Activated T-cell treated with anti-CD3 and anti-CD28 coated beads for 4 hours (primary cell): ENCODE measurements around the gene RPTOR.

Experiments
- DNase-seq: peaks from one replicate; pipeline ENCODE4 v3.0.0-alpha.2; 2020

The RPTOR gene

GRCh38 chr17:80941743-80942422 lies 397.2 kb downstream of the RPTOR start:
- no peak for DNase-seq

- DNase-seq: no peak
Observed at GRCh38 chr17:80942423-80943345, 398.0 kb downstream of the RPTOR start.

- DNase-seq: no peak
Observed at GRCh38 chr17:80943346-80944145, 398.9 kb downstream of the RPTOR start.

- DNase-seq: no peak
Observed at GRCh38 chr17:80944326-80944725, 399.7 kb downstream of the RPTOR start.

- no peak for DNase-seq
Observed at GRCh38 chr17:80945736-80946135, 401.1 kb downstream of the RPTOR start.

GRCh38 chr17:80946449-80946848 lies 401.8 kb downstream of the RPTOR start:
- no peak for DNase-seq

DNA sequence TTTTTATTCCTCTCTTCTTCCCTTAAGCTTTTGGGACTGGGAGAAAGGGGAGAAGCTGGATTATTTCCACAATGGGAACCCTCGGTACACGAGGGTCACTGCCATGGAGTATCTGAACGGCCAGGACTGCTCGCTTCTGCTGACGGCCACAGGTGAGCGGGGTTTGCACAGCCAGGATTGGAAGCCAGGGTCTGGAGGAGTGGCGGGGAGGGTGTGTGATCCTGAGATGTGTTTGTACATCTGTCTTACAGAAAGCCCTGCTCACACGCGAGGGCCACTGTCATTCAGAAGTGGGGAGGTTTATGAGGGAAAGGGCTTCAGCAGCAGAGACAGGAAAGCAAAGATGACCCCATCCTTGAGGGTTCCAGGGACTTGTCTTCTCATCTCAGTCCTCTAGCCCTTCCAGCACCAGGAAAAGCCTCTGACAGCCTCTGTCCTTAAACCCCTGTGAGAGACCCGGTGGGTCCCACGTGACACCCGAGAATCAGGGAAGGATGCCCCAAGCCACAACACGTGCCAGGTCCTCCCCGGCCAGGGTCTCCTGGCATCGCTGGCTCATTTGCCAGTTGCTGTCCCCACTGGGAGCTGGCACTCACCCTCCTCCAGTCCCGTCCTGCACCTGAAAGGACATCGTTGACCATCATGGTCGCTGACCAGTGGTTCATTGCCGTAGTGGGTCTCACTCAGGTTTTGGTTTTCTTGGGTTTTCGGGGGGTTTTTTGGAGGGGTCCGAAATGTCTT lies 402.7 kb downstream of the RPTOR start:
- DNase-seq: no peak

DNA sequence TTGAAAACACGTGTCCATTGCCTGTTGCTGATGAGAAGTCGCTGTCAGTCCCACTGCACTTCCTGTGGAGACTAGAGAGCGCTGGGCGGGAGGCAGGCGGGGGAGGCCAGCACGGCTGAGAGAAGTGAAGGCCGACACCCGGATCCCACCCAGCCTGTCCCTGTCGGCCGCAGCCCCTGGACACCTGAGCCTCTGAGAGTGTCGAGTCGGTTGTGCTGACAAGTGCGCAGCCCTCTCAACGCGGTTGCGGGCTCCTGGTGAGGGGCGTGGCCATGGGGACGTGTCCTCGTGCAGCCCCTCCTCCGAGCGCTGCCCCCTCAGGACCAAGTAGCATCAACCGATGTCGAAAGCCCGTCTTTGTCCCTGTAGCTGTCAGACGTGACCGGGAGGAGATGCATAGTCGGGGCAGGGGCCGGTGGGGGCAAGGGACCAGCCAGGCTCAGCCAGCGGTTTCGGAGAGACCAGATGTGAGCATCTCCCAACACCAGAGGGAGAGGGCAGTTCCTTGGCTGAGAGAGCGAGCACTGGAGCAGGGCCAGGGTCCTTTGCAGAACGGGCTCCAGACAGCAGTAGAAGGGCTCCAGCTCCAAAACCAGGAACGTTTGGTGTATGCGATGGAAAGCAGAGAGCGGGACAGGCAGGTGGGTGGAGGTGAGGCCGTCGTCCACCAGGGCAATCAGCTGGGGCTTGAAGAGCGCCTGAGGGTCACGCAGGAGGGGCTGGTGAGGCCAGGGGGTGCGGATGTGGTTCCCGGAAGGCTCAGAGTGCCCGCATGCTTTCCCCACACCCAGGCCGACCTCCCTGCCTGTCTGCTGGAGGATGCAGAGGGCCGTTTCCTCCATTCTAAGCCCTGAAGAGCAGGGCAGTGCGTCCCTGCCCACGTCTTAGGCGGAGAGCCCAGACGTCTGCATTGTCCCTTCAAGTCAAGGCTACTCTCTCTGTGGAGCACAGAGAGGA lies 403.7 kb downstream of the RPTOR start:
- no peak for DNase-seq

- DNase-seq: no peak
Observed at GRCh38 chr17:80948976-80949450, 404.4 kb downstream of the RPTOR start.

GRCh38 chr17:80949451-80950421 lies 405.1 kb downstream of the RPTOR start:
- no peak for DNase-seq

GRCh38 chr17:80950466-80951120 lies 406.0 kb downstream of the RPTOR start:
- no peak for DNase-seq

- DNase-seq: no peak
Observed at GRCh38 chr17:80951121-80952090, 406.8 kb downstream of the RPTOR start.

DNA sequence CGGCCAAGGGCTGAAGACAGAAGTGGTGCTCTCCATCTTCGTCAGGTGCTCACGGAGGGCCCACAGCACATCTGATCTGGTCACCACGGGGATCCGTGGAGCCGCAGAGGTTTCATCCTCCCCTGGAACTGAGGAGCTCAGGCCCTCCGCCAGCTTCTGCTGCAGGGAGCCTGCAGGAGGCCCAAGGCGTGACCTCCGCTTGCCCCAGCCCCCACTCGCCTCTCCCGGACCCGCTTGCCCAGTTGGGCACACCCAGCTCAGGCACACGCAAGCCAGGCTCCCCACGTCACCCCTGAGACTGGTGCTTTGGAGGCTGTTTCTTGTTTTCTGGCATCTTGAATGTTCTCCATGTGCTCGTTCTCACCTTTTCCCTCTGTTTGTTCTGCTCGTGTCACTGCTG lies 407.7 kb downstream of the RPTOR start:
- DNase-seq: no peak

- no peak for DNase-seq
Observed at GRCh38 chr17:80953471-80954315, 409.1 kb downstream of the RPTOR start.

GRCh38 chr17:80955078-80955477 lies 410.4 kb downstream of the RPTOR start:
- no peak for DNase-seq

DNA sequence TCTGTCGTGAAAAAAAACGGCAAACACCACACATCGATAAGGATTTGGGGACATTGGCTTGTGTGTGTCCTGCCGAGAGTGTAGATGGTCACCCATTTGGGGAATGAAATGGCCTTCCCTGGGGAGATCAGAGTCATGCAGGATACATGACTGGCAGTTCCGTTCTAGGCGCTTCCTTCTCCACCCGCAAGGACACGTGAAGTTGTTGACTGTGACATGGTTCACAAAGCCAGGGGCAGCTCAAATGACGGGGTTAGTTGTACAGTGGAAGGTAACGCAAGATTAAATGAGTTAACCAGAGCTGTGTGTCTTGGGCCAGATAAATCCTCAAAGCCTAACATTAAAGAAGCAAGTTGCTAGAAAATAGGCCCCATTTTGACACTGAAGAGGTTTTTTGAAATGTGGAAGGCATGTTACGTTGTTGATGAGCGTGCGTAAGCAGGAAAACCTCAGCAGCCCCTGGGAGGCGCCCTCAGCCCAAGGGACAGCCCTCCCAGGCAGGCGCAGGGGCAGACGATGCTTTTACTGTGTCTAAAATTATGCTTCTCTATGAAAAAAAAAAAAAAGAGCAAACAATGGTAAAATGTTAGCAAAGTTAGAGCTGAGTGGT lies 411.1 kb downstream of the RPTOR start:
- no peak for DNase-seq
